Duodenal mucosa (tissue), 2 donors: ENCODE measurements around the gene FZD10.

Experiments used
- H3K27ac ChIP-seq: one replicate; pipeline ENCODE4 v1.7.0; 2013; ENCODE audit warnings: low read depth, low read length
- H3K27me3 ChIP-seq, 2 donors: one replicate each; pipeline ENCODE4 v1.7.0; 2013; ENCODE audit warnings: low read length in 2 of 2, control low read depth in 1 of 2; ENCODE audit not compliant: insufficient read depth in 2 of 2, control insufficient read depth in 1 of 2
- H3K36me3 ChIP-seq, 2 donors: one replicate each; pipeline ENCODE4 v1.7.0; 2013; ENCODE audit warnings: low read length in 2 of 2, control low read depth in 1 of 2; ENCODE audit not compliant: insufficient read depth in 2 of 2, control insufficient read depth in 1 of 2
- H3K4me1 ChIP-seq, 2 donors: one replicate each; pipeline ENCODE4 v1.7.0; 2013; ENCODE audit warnings: low read length in 2 of 2, control low read depth in 1 of 2; ENCODE audit not compliant: insufficient read depth in 2 of 2, control insufficient read depth in 1 of 2
- H3K4me3 ChIP-seq, 2 donors: one replicate each; pipeline ENCODE4 v1.7.0; 2013; ENCODE audit warnings: low read length in 2 of 2, low read depth in 1 of 2
- H3K9ac ChIP-seq, 2 donors: one replicate each; pipeline ENCODE4 v1.7.0; 2013; ENCODE audit warnings: low read length in 2 of 2, low read depth in 1 of 2
- H3K9me3 ChIP-seq, 2 donors: one replicate each; pipeline ENCODE4 v1.7.0; 2013; ENCODE audit warnings: low read length in 2 of 2, control low read depth in 1 of 2; ENCODE audit not compliant: control insufficient read depth in 1 of 2

The FZD10 gene

DNA sequence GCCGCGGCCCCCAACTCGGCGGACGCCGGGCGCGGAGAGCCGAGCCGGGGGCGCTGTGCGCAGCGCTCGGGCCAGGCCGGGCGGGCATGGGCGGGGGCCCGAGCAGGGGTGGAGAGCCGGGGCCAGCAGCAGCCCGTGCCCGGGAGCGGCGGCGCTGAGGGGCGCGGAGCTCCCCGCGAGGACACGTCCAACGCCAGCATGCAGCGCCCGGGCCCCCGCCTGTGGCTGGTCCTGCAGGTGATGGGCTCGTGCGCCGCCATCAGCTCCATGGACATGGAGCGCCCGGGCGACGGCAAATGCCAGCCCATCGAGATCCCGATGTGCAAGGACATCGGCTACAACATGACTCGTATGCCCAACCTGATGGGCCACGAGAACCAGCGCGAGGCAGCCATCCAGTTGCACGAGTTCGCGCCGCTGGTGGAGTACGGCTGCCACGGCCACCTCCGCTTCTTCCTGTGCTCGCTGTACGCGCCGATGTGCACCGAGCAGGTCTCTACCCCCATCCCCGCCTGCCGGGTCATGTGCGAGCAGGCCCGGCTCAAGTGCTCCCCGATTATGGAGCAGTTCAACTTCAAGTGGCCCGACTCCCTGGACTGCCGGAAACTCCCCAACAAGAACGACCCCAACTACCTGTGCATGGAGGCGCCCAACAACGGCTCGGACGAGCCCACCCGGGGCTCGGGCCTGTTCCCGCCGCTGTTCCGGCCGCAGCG lies 639 bp downstream of the FZD10 start:
- H3K27ac ChIP-seq = no peak overlapping the region
- H3K4me1 ChIP-seq = no peaks in the 10 kb centered on the region
- H3K27me3 ChIP-seq = peaks cover 26 to 28% of the 10 kb centered on the region in 2 donors
- no peak overlapping the region for H3K9ac ChIP-seq
- no peaks in the 10 kb centered on the region for H3K36me3 ChIP-seq
- H3K9me3 ChIP-seq = no peaks in the 10 kb centered on the region
- no peak overlapping the region for H3K4me3 ChIP-seq

GRCh38 chr12:130163461-130164215 lies 1.4 kb downstream of the FZD10 start:
- no peak overlapping the region for H3K4me3 ChIP-seq
- H3K27ac ChIP-seq = no peak overlapping the region
- H3K9me3 ChIP-seq = no peaks in the 10 kb centered on the region
- H3K36me3 ChIP-seq = no peaks in the 10 kb centered on the region
- peaks cover 23% of the 10 kb centered on the region in 2 donors for H3K27me3 ChIP-seq
- no peaks in the 10 kb centered on the region for H3K4me1 ChIP-seq
- no peak overlapping the region for H3K9ac ChIP-seq

GRCh38 chr12:130164216-130164542 lies 1.9 kb downstream of the FZD10 start:
- peaks cover 18 to 23% of the 10 kb centered on the region in 2 donors for H3K27me3 ChIP-seq

DNA sequence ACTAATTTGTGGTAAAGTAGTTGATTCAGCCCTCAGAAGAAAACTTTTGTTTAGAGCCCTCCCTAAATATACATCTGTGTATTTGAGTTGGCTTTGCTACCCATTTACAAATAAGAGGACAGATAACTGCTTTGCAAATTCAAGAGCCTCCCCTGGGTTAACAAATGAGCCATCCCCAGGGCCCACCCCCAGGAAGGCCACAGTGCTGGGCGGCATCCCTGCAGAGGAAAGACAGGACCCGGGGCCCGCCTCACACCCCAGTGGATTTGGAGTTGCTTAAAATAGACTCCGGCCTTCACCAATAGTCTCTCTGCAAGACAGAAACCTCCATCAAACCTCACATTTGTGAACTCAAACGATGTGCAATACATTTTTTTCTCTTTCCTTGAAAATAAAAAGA lies 2.7 kb downstream of the FZD10 start:
- Histone ChIP-seq H3K36me3 (no peaks in the 10 kb centered on the region), H3K27me3 (peaks cover 12 to 23% of the 10 kb centered on the region in 2 donors), H3K27ac (no peak overlapping the region), H3K4me3 (no peak overlapping the region), H3K9ac (no peak overlapping the region), H3K4me1 (no peaks in the 10 kb centered on the region), H3K9me3 (no peaks in the 10 kb centered on the region)

More at GRCh38 chr12:130164216-130164542, 1.9 kb downstream of the FZD10 start:
- Histone ChIP-seq H3K4me3 (no peak overlapping the region), H3K4me1 (no peaks in the 10 kb centered on the region), H3K27ac (no peak overlapping the region), H3K9me3 (no peaks in the 10 kb centered on the region), H3K9ac (no peak overlapping the region), H3K36me3 (no peaks in the 10 kb centered on the region)

GRCh38 chr12:130166306-130166705 lies 4.0 kb downstream of the FZD10 start:
- Histone ChIP-seq H3K9ac (no peak overlapping the region), H3K4me1 (no peaks in the 10 kb centered on the region)

DNA sequence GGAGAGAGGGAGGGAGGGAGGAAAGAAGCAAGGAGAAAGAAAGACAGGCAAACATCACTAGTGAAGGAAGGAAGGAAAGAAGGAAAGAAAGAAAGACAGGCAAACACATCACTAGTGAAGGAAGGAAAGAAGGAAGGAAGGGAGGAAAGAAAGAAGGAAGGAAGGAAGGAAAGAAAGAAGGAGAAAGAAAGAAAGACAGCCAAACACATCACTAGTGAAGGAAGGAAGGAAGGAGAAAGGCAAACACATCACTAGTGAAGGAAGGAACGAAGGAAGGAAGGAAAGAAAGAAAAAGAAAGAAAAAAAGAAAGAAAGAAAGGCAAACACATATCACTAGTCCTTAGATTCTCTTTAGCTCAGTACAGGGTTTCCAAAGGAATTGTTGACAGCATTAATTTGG lies 5.3 kb downstream of the FZD10 start:
- Histone ChIP-seq H3K36me3 (no peaks in the 10 kb centered on the region), H3K4me3 (no peak overlapping the region), H3K9me3 (no peaks in the 10 kb centered on the region), H3K27me3 (peaks cover 0 to 10% of the 10 kb centered on the region in 2 donors), H3K4me1 (no peaks in the 10 kb centered on the region), H3K27ac (no peak overlapping the region), H3K9ac (no peak overlapping the region)

More at GRCh38 chr12:130166306-130166705, 4.0 kb downstream of the FZD10 start:
- Histone ChIP-seq H3K27me3 (peaks cover 0 to 10% of the 10 kb centered on the region in 2 donors), H3K27ac (no peak overlapping the region), H3K9me3 (no peaks in the 10 kb centered on the region), H3K36me3 (no peaks in the 10 kb centered on the region), H3K4me3 (no peak overlapping the region)

DNA sequence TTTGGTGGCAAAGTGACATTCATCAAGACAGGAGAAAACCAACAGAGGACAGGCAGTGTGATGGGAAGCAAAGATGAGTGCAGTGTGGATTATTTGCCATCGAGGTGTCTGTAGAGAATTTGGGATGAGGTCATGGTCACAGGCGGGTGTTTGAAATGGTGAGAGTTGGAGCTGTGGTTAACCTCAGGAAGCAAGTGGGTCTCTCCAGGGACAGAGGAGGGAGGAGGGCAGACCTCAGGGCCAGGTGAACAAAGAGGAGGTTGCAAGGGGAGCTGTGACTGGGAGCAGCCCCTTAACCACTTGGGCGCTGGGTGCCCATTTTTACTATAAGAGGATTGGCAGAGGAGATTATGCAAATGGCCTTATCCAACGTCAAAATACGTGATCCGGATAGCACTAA lies 7.0 kb downstream of the FZD10 start:
- Histone ChIP-seq H3K36me3 (no peaks in the 10 kb centered on the region), H3K27me3 (no peaks in the 10 kb centered on the region), H3K4me1 (no peaks in the 10 kb centered on the region), H3K4me3 (no peak overlapping the region), H3K27ac (no peak overlapping the region), H3K9me3 (no peaks in the 10 kb centered on the region), H3K9ac (no peak overlapping the region)

DNA sequence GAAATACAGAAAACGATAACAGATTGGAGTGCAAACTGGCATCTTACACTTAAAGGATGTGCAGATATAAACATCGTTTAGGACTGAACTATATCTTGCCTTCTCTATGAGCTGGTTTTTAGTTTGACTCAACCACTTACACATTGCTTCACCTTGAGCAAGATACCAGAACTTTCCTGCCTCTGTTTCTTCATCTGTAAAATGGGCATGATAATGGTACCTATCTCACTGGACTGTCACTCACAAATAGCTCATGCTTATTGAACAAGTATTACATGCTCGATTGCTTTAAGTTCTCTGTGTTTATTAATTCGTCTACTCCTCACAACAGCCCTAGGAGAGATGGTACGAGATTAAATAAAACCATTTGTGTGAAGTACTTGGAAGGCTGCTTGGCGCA lies 7.7 kb downstream of the FZD10 start:
- Histone ChIP-seq H3K36me3 (no peaks in the 10 kb centered on the region), H3K9ac (no peak overlapping the region), H3K4me3 (no peak overlapping the region), H3K27me3 (no peaks in the 10 kb centered on the region), H3K9me3 (no peaks in the 10 kb centered on the region), H3K27ac (no peak overlapping the region), H3K4me1 (no peaks in the 10 kb centered on the region)

DNA sequence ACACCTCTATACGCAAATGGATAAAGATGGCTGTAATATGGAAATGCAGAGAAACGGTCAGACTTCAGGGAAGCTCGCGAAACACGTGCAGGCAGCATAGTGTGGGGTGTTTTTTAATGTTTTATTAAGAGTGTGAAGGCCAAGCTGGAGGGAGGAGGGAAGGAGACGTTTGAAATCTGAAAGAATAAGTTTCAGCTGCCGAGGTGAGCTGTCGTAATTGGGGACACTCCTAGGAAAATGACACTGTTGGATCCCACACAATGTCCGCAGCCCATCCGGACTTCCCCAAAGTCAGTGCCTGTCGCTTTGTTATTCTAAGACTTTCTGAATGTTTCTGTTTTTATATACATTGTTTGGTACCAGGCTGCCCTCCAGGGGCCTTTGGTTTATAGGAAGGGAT lies 8.3 kb downstream of the FZD10 start:
- H3K4me1 ChIP-seq = no peaks in the 10 kb centered on the region
- no peak overlapping the region for H3K4me3 ChIP-seq
- H3K27ac ChIP-seq = no peak overlapping the region
- no peaks in the 10 kb centered on the region for H3K9me3 ChIP-seq
- no peaks in the 10 kb centered on the region for H3K36me3 ChIP-seq
- H3K9ac ChIP-seq = no peak overlapping the region
- H3K27me3 ChIP-seq = no peaks in the 10 kb centered on the region

DNA sequence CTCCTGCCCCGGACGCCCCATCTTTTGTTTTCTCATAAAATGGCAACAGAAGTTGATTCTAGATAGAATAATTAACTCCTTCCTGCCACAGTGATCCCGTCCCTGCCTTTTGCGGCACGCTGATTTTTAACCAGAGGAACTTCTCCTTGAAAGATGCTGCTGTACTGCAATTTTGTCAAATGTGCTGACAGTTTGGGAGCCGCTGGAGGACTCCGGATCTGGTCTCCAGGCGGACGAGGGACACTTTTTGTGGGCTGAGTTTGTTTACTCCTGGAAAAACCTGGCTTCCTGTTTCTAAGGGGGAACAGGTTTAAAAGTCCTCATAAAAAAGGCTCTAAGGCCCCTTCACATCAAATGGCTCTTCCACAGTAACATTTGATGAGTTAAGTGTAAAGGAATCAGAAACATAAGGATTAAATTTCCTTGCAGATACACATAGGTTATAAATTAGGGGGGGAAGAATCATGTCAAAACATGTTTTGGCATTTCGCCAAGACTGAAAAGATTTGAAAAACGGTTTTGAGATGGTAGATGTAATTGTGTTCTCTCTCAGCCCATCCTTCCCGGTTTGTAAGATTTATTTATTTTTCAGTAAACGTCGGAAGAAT lies 15.5 kb downstream of the FZD10 start:
- Histone ChIP-seq H3K27ac (no peak overlapping the region), H3K36me3 (no peaks in the 10 kb centered on the region), H3K9me3 (peaks cover 4 to 5% of the 10 kb centered on the region in 2 donors), H3K4me1 (no peaks in the 10 kb centered on the region), H3K4me3 (no peak overlapping the region), H3K27me3 (no peaks in the 10 kb centered on the region), H3K9ac (no peak overlapping the region)
